DND-41 (cell line): ENCODE measurements around the gene CERCAM.

ENCODE experiments used
- CTCF ChIP-seq: IDR thresholded peaks from 2 replicates; pipeline ENCODE4 v1.5.1; 2012; ENCODE audit warnings: borderline replicate concordance, low read length, moderate library complexity, mild to moderate bottlenecking; ENCODE audit not compliant: poor library complexity, severe bottlenecking; ENCODE audit errors: extremely low read depth
- EZH2 ChIP-seq: IDR thresholded peaks from 3 replicates; pipeline ENCODE4 v1.6.1; 2012; ENCODE audit warnings: borderline replicate concordance, low read depth, mild to moderate bottlenecking, moderate library complexity, low read length, inconsistent platforms; ENCODE audit not compliant: severe bottlenecking

- TF ChIP-seq CTCF (no peak), EZH2 (no peak)
Observed at GRCh38 chr9:128382261-128382660, 38.4 kb upstream of the CERCAM start.
